GM23338 (cell line): ENCODE results near the gene PRMT7.

Source experiments
- CTCF ChIP-seq, 2 experiments: fragments of 200-600 bp in 1 of 2; sonication (generic) in 1 of 2; conservative IDR thresholded peaks; 2 replicates each; pipeline versions ENCODE4 v1.5.1 to v1.6.1; 2016 to 2017; ENCODE audit warnings: antibody characterized with exemption in 2 of 2, low read depth in 2 of 2, mild to moderate bottlenecking in 2 of 2, moderate library complexity in 1 of 2
- ETS1 ChIP-seq: IDR thresholded peaks from 2 replicates; pipeline ENCODE4 v1.6.1; 2016; ENCODE audit warnings: antibody characterized with exemption
- EZH2 ChIP-seq: fragments of 200-600 bp; sonication (generic); IDR thresholded peaks from one replicate; pipeline ENCODE4 v1.8.0; 2017; ENCODE audit warnings: antibody characterized with exemption, mild to moderate bottlenecking, low read depth; ENCODE audit not compliant: unreplicated experiment
- EZH2phosphoT487 ChIP-seq: fragments of 200-600 bp; sonication (generic); IDR thresholded peaks from one replicate; pipeline ENCODE4 v1.8.1; 2018; ENCODE audit warnings: antibody characterized with exemption; ENCODE audit not compliant: unreplicated experiment
- JUNB ChIP-seq: IDR thresholded peaks from one replicate; pipeline ENCODE4 v1.6.1; 2016; ENCODE audit warnings: antibody characterized with exemption; ENCODE audit not compliant: unreplicated experiment
- POLR2AphosphoS5 ChIP-seq: IDR thresholded peaks from 2 replicates; pipeline ENCODE4 v1.6.1; 2016; ENCODE audit warnings: antibody characterized with exemption, low read depth

- peak in 1 of 2 experiments; percentile 73; a peak in 2 of 4 replicates for TF ChIP-seq CTCF (conservative IDR thresholded peaks at IDR 0.05; ENCODE audit: low read depth in 2 of 2)
- TF ChIP-seq EZH2phosphoT487 = no peak
- TF ChIP-seq POLR2AphosphoS5 = no peak; the same call in none of the 2 replicates
- no peak for TF ChIP-seq JUNB
- no peak for TF ChIP-seq ETS1
- no peak for TF ChIP-seq EZH2
Measured at GRCh38 chr16:68264128-68265077, 46.4 kb upstream of the PRMT7 start, which contains the start of gene SLC7A6.
